K562 (cell line): ENCODE measurements around the gene HIPK2. TPM values are rescaled to one million over a fixed set of nuclear protein-coding genes. Genes with fewer than 3 reads are reported as not detected.

Source experiments
- ATAC-seq: fragments of 200-7000 bp; cut with Tn5 transposase; 3 replicates; pipeline ENCODE4 v1.9.1; 2020; ENCODE audit warnings: moderate library complexity
- BruUV-seq: library from RNA; stranded (reverse); fragments of 400-500 nt; replicated peaks from 2 replicates; lab custom pipeline; 2021; lab: Mats Ljungman, UMichigan
- CTCF ChIA-PET: fragments of 300-600 bp; formaldehyde crosslinking; extraction: SDS; loops from one replicate; lab custom pipeline; 2021; ENCODE audit warnings: low intra/inter-chr PET ratio; lab: Yijun Ruan, JAX
- POLR2A ChIA-PET: fragments of 300-600, 350-650 bp; sonication (Branson Sonifier 250); formaldehyde crosslinking; extraction: SDS; loops from one replicate; lab custom pipeline; 2021; ENCODE audit warnings: antibody characterized with exemption, inconsistent platforms; lab: Yijun Ruan, JAX
- DNase-seq, 4 experiments: peaks; one replicate each; pipeline versions ENCODE4 v3.0.0 to v3.0.0-alpha.2; 2011 to 2018; ENCODE audit warnings: low spot score in 3 of 4, mixed read lengths in 3 of 4; ENCODE audit errors: extremely low read depth in 1 of 4
- FAIRE-seq: peaks from 2 replicates; lab custom pipeline; 2011; peaks lifted over from hg19 to GRCh38; lab: Jason Lieb, UNC
- H2AFZ ChIP-seq: 2 replicates; pipeline ENCODE4 v1.6.0; 2011; ENCODE audit warnings: low read depth, low read length, control low read depth, inconsistent platforms
- H3K27ac ChIP-seq: fragments of 200-600 bp; 3 replicates; pipeline ENCODE4 v1.8.0; 2011; ENCODE audit warnings: low read depth, mild to moderate bottlenecking, control low read depth, inconsistent platforms, low read length, moderate library complexity, mixed read lengths; ENCODE audit errors: extremely low read depth
- H3K27me3 ChIP-seq, 2 experiments: fragments of 300-600 bp in 1 of 2; 2 replicates in 1 of 2; 3 replicates in 1 of 2; pipeline versions ENCODE4 v1.6.0 to v1.8.0; 2011; ENCODE audit warnings: inconsistent platforms in 2 of 2, low read length in 2 of 2, mild to moderate bottlenecking in 1 of 2, mixed read lengths in 1 of 2, moderate library complexity in 1 of 2; ENCODE audit not compliant: control insufficient read depth in 2 of 2, insufficient read depth in 2 of 2
- H3K36me3 ChIP-seq: fragments of 300-600 bp; 3 replicates; pipeline ENCODE4 v1.8.0; 2011; ENCODE audit warnings: mild to moderate bottlenecking, low read length, inconsistent platforms; ENCODE audit not compliant: control insufficient read depth, insufficient read depth
- H3K4me1 ChIP-seq, 2 experiments: fragments of 200-600 bp in 1 of 2; replicated peaks in 1 of 2; 2 replicates in 1 of 2; 3 replicates in 1 of 2; pipeline versions ENCODE4 v1.5.1 to v1.8.0; 2011; ENCODE audit warnings: inconsistent platforms in 2 of 2, low read length in 2 of 2, mild to moderate bottlenecking in 1 of 2, mixed read lengths in 1 of 2, moderate library complexity in 1 of 2; ENCODE audit not compliant: control insufficient read depth in 2 of 2, insufficient read depth in 2 of 2
- H3K4me2 ChIP-seq: 2 replicates; pipeline ENCODE4 v1.6.1; 2011; ENCODE audit warnings: low read length, control low read depth, inconsistent platforms, mixed read lengths; ENCODE audit not compliant: insufficient read depth
- H3K4me3 ChIP-seq: fragments of 200-600 bp; sonication (generic), shearing (Covaris generic); 2 replicates; pipeline ENCODE4 v1.5.1; 2016; ENCODE audit warnings: control low read depth, inconsistent platforms
- H3K79me2 ChIP-seq: fragments of 200-600 bp; 3 replicates; pipeline ENCODE4 v1.8.0; 2011; ENCODE audit warnings: low read length, inconsistent platforms; ENCODE audit not compliant: control insufficient read depth, insufficient read depth
- H3K9ac ChIP-seq, 2 experiments: 2 replicates each; pipeline versions ENCODE4 v1.6.0 to v1.6.1; 2011; ENCODE audit warnings: low read depth in 2 of 2, low read length in 2 of 2, control low read depth in 1 of 2, inconsistent platforms in 1 of 2, mild to moderate bottlenecking in 1 of 2, mixed read lengths in 1 of 2; ENCODE audit not compliant: insufficient read depth in 1 of 2
- H3K9me1 ChIP-seq: one replicate; pipeline ENCODE4 v1.6.0; 2011; ENCODE audit warnings: inconsistent platforms, mild to moderate bottlenecking, low read length, moderate library complexity; ENCODE audit not compliant: control insufficient read depth, insufficient read depth
- H3K9me3 ChIP-seq: replicated peaks from 2 replicates; pipeline ENCODE4 v1.5.1; 2011; ENCODE audit warnings: low read depth, low read length, inconsistent platforms; ENCODE audit not compliant: control insufficient read depth, insufficient read depth
- H4K20me1 ChIP-seq: replicated peaks from 2 replicates; pipeline ENCODE4 v1.6.1; 2011; ENCODE audit warnings: low read length, inconsistent platforms, mixed read lengths; ENCODE audit not compliant: control insufficient read depth, insufficient read depth
- HNRNPLL ChIP-seq: fragments of 200-400 bp; formaldehyde crosslinking; IDR thresholded peaks from 2 replicates; pipeline ENCODE4 v1.6.1; 2017; ENCODE audit warnings: low read length, low read depth, mild to moderate bottlenecking; ENCODE audit not compliant: poor library complexity, severe bottlenecking
- MBD2 ChIP-seq: sonication (generic); IDR thresholded peaks from 2 replicates; pipeline ENCODE4 v1.6.1; 2016; ENCODE audit warnings: low read depth, borderline replicate concordance
- NFIC ChIP-seq: fragments of 450-650 bp; IDR thresholded peaks from 2 replicates; pipeline ENCODE4 v1.6.1; 2017; ENCODE audit warnings: mild to moderate bottlenecking, inconsistent platforms
- PRMT5 ChIP-seq: sonication (generic); formaldehyde crosslinking; IDR thresholded peaks from 2 replicates; pipeline ENCODE4 v1.5.0; 2020; ENCODE audit warnings: missing genetic modification reagents
- TRIM28 ChIP-seq: fragments of 450-650 bp; IDR thresholded peaks from 2 replicates; pipeline ENCODE4 v1.6.1; 2017
- ZFP1 ChIP-seq: fragments of 450-650 bp; formaldehyde crosslinking; IDR thresholded peaks from 2 replicates; pipeline ENCODE4 v1.4.0; 2020; ENCODE audit warnings: mild to moderate bottlenecking, mixed read lengths
- ZNF12 ChIP-seq: sonication (generic); formaldehyde crosslinking; IDR thresholded peaks from 2 replicates; pipeline ENCODE4 v1.4.0; 2020; ENCODE audit warnings: mild to moderate bottlenecking, missing genetic modification reagents
- ZNF79 ChIP-seq: fragments of 250-450 bp; sonication (Bioruptor Pico); IDR thresholded peaks from 2 replicates; pipeline ENCODE4 v1.4.0; 2020; ENCODE audit warnings: low read depth, mild to moderate bottlenecking, moderate library complexity
- WGBS: fragments of 100-300 bp; shearing (Covaris generic); methylation state at CpG from one replicate; pipeline ENCODE4 v1.1.6; 2016; ENCODE audit warnings: low coverage, mixed read lengths; ENCODE audit not compliant: insufficient coverage; ENCODE audit errors: missing lambda C conversion rate; 5-methylcytosine and 5-hydroxymethylcytosine counted together
- in situ Hi-C: fragments of 300-500 bp; cut with MboI; formaldehyde crosslinking; loops from 4 replicates; pipeline ENCODE4 v1.15.0; 2018; ENCODE audit warnings: inconsistent platforms, mixed read lengths
- intact Hi-C: fragments of 100-400 bp; cut with micrococcal nuclease; formaldehyde crosslinking; loops from 2 replicates; pipeline ENCODE4 v1.14.2; 2022
- polyA plus RNA-seq, 8 experiments: library from polyadenylated mRNA; depleted of rRNA in 4 of 8; stranded (reverse) in 5 of 8; unstranded in 3 of 8; fragments of >200 nt; fragmentation: Nextera tagmentation in 2 of 8; fragmentation: Illumina TruSeq in 1 of 8; extraction: Ambion mirVana in 2 of 8; extraction: Trizol in 1 of 8; gene quantifications; 2 replicates each; pipeline versions ENCODE4 v1.2.1 to v1.2.3, GENCODE V29; 2011 to 2014; ENCODE audit warnings: inconsistent platforms in 1 of 8, missing spikeins in 1 of 8
- total RNA-seq, 7 experiments: library from RNA; depleted of rRNA in 6 of 7; stranded (reverse); fragments of >200 nt in 6 of 7; fragmentation: Illumina TruSeq in 2 of 7; extraction: Trizol in 2 of 7; gene quantifications; 2 replicates each; pipeline versions ENCODE4 v1.2.1 to v1.2.3, GENCODE V29; 2011 to 2021; ENCODE audit warnings: low replicate concordance in 1 of 7

HIPK2 gene
- total and polyA plus RNA-seq, 9 of the 15 experiments (the other 6 are each of a cell fraction or from before 2014, with no cell fraction given): 0.69 to 19.8 (median 5.1) TPM

DNA sequence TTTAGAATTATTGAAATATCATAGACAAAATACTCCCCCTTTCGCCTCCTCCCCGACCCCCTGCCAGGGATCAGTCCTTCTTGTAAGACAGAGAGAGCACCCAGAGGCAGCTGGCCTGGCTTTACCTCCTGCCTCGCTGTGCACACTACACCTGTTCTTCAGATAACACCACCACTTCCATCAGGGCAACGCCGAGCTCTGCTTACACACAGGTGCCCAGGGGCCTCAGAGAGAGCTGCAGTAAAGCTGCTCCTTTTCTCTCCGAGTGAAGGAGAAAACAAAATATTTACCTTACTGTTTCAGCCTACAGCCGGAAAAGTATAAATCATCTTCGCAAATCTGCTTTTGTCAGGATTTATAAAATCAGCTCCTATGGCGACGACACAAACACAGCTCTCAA, 80.7 kb downstream of the HIPK2 start:
- CTCF ChIA-PET: no interaction called here
- no peak overlapping the region for H3K4me2 ChIP-seq
- FAIRE-seq: no peak
- in situ Hi-C loops: no loop called here
- TF ChIP-seq MBD2 (no peak), ZNF12 (CRISPR knock-in tag) (no peak), PRMT5 (no peak), TRIM28 (no peak), NFIC (no peak), HNRNPLL (peak; percentile 3), ZFP1 (CRISPR knock-in tag) (no peak), ZNF79 (CRISPR knock-in tag) (no peak)
- TF ChIP-seq, all 486 proteins: peak for 1
- peaks cover 4 to 5% of the 10 kb centered on the region in 2 experiments for H3K4me1 ChIP-seq
- no peak overlapping the region for H3K9ac ChIP-seq
- H3K4me3 ChIP-seq: no peak overlapping the region
- peaks cover 6% of the 10 kb centered on the region for H3K9me1 ChIP-seq
- no peaks in the 10 kb centered on the region for H3K79me2 ChIP-seq
- ATAC-seq (no peak), DNase-seq (no peak)
- no TSS peak for BruUV-seq
- peaks cover 18% of the 10 kb centered on the region for H4K20me1 ChIP-seq
- H3K36me3 ChIP-seq: peaks cover 3% of the 10 kb centered on the region
- intact Hi-C loops: no loop called here
- 70% methylated on average over 10 of the region's 10 CpGs for WGBS
- POLR2A ChIA-PET: interaction anchor here (1.5 kb wide), 1 partner anchor 11 kb away, joined by 3 read pairs; no protein-coding TSS in a partner anchor
- H3K27ac ChIP-seq: no peak overlapping the region
- no peak overlapping the region for H2AFZ ChIP-seq
- no peaks in the 10 kb centered on the region for H3K27me3 ChIP-seq
- H3K9me3 ChIP-seq: no peaks in the 10 kb centered on the region
